HEK293 (cell line): Measurements from ENCODE around the gene ZBTB48.

Experiments
- CTCF ChIA-PET: fragments of 350-600 bp; formaldehyde crosslinking; extraction: SDS; loops from one replicate; lab custom pipeline; 2021; ENCODE audit warnings: antibody characterized with exemption; lab: Yijun Ruan, JAX
- POLR2A ChIA-PET: fragments of 300-600 bp; formaldehyde crosslinking; extraction: SDS; loops from one replicate; lab custom pipeline; 2020; ENCODE audit warnings: antibody characterized with exemption, inconsistent platforms; lab: Yijun Ruan, JAX
- H3K27ac ChIP-seq: fragments of 200-500 bp; sonication (Bioruptor generic); 2 replicates; pipeline ENCODE4 v1.5.1; 2014; ENCODE audit warnings: low read depth, low read length, control low read depth, inconsistent platforms; ENCODE audit errors: extremely low read depth
- H3K36me3 ChIP-seq, 2 experiments: fragments of 200-500 bp in 1 of 2; sonication (Bioruptor generic) in 1 of 2; 1 replicate in 1 of 2; 2 replicates in 1 of 2; pipeline ENCODE4 v1.5.1; 2014 to 2017; ENCODE audit warnings: inconsistent platforms in 2 of 2, low read length in 2 of 2; ENCODE audit not compliant: control insufficient read depth in 2 of 2, insufficient read depth in 1 of 2
- H3K4me1 ChIP-seq: fragments of 200-500 bp; sonication (Bioruptor generic); 2 replicates; pipeline ENCODE4 v1.5.1; 2014; ENCODE audit warnings: mild to moderate bottlenecking, low read length, inconsistent platforms; ENCODE audit not compliant: control insufficient read depth, insufficient read depth
- H3K4me3 ChIP-seq: 2 replicates; pipeline ENCODE4 v1.5.1; 2011; ENCODE audit warnings: low read depth, mild to moderate bottlenecking, control low read depth, low read length, moderate library complexity
- H3K9me3 ChIP-seq: fragments of 200-500 bp; sonication (Bioruptor generic); 2 replicates; pipeline ENCODE4 v1.5.1; 2014; ENCODE audit warnings: low read depth, low read length, inconsistent platforms; ENCODE audit not compliant: control insufficient read depth, insufficient read depth
- EGR2 ChIP-seq: fragments of 450-650 bp; formaldehyde crosslinking; IDR thresholded peaks from 2 replicates; pipeline ENCODE4 v1.5.1; 2016; ENCODE audit warnings: low read depth, missing biosample characterization, missing genetic modification characterization
- GLIS1 ChIP-seq: fragments of 450-650 bp; formaldehyde crosslinking; IDR thresholded peaks from 2 replicates; pipeline ENCODE4 v1.5.1; 2016; ENCODE audit warnings: missing biosample characterization, missing genetic modification characterization
- GLIS2 ChIP-seq: fragments of 450-650 bp; formaldehyde crosslinking; IDR thresholded peaks from 2 replicates; pipeline ENCODE4 v1.5.1; 2016; ENCODE audit warnings: missing biosample characterization, missing genetic modification characterization
- HOXC10 ChIP-seq: sonication (generic); formaldehyde crosslinking; IDR thresholded peaks from 2 replicates; pipeline ENCODE4 v1.8.1; 2023; ENCODE audit warnings: mild to moderate bottlenecking, missing genetic modification reagents
- KLF9 ChIP-seq: fragments of 450-650 bp; formaldehyde crosslinking; IDR thresholded peaks from 2 replicates; pipeline ENCODE4 v1.5.1; 2016; ENCODE audit warnings: missing biosample characterization, missing genetic modification characterization, low read depth
- ZFHX2 ChIP-seq: fragments of 450-650 bp; formaldehyde crosslinking; conservative IDR thresholded peaks from 2 replicates; pipeline ENCODE4 v1.5.1; 2016; ENCODE audit warnings: missing biosample characterization, missing genetic modification characterization
- ZFP3 ChIP-seq: fragments of 450-650 bp; formaldehyde crosslinking; IDR thresholded peaks from 2 replicates; pipeline ENCODE4 v1.5.1; 2016; ENCODE audit warnings: low read depth, missing biosample characterization, missing genetic modification characterization
- ZNF10 ChIP-seq: fragments of 450-650 bp; formaldehyde crosslinking; IDR thresholded peaks from 2 replicates; pipeline ENCODE4 v1.5.1; 2017; ENCODE audit warnings: missing biosample characterization, missing genetic modification characterization
- ZNF112 ChIP-seq: fragments of 450-650 bp; formaldehyde crosslinking; IDR thresholded peaks from 2 replicates; pipeline ENCODE4 v1.5.0; 2017; ENCODE audit warnings: missing biosample characterization, missing genetic modification characterization
- ZNF138 ChIP-seq: fragments of 450-650 bp; formaldehyde crosslinking; IDR thresholded peaks from 2 replicates; pipeline ENCODE4 v1.5.1; 2016; ENCODE audit warnings: missing biosample characterization, missing genetic modification characterization, borderline replicate concordance
- ZNF473 ChIP-seq: fragments of 450-650 bp; formaldehyde crosslinking; IDR thresholded peaks from 2 replicates; pipeline ENCODE4 v1.5.1; 2017; ENCODE audit warnings: missing biosample characterization, missing genetic modification characterization
- ZNF621 ChIP-seq: fragments of 450-650 bp; formaldehyde crosslinking; IDR thresholded peaks from 2 replicates; pipeline ENCODE4 v1.5.1; 2017; ENCODE audit warnings: missing biosample characterization, missing genetic modification characterization
- TF ChIP-seq, protein P1 (sequence below): sonication (generic); formaldehyde crosslinking; IDR thresholded peaks from 2 replicates; pipeline ENCODE4 v1.8.1; 2022; ENCODE audit warnings: mild to moderate bottlenecking, moderate library complexity, missing genetic modification reagents
- TF ChIP-seq, protein P2 (sequence below): fragments of 450-650 bp; formaldehyde crosslinking; IDR thresholded peaks from 2 replicates; pipeline ENCODE4 v1.5.1; 2016; ENCODE audit warnings: missing biosample characterization, missing genetic modification characterization

Gene ZBTB48

DNA sequence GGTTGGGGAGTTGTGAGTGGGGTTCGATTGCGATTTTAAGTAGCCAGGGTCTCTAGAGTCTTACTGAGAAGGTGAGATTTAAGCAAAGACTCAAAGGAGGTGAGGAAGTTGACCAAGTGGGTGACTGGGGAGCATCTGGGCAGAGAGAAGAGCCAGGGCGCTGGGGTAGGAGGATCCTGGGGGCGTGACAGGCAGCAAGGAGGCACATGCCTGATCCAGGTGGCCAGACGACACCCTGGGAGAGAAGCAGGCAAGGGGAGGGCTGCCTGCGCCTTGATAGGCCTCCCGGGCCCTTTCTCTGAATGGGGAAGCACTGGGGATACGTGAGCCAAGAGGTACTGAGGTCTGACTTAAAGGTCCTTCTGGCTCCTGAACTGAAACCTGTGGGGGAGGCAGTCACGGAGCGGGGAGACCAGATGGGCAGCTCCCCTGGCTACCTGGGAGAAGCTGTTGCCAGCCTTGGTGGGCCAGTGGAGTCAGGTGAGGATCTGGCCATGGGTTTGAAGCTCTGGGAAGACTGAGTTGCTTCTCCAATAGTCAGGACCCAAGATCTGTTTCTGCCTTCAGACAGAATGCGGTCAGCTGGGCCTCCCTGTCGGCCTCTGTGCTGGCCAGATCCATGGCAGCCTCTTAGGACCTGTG is 5.4 kb downstream of the ZBTB48 start:
- POLR2A ChIA-PET, result interaction anchor here (1.0 kb wide), 1 partner anchor 12 kb away, joined by 3 read pairs; no protein-coding TSS in a partner anchor
- peaks cover 7% of the 10 kb centered on the region for H3K4me1 ChIP-seq
- no peak overlapping the region for H3K27ac ChIP-seq
- peaks cover 0 to 77% of the 10 kb centered on the region in 2 experiments; a peak in 1 of 3 replicates for H3K36me3 ChIP-seq
- TF ChIP-seq, protein P1, sequence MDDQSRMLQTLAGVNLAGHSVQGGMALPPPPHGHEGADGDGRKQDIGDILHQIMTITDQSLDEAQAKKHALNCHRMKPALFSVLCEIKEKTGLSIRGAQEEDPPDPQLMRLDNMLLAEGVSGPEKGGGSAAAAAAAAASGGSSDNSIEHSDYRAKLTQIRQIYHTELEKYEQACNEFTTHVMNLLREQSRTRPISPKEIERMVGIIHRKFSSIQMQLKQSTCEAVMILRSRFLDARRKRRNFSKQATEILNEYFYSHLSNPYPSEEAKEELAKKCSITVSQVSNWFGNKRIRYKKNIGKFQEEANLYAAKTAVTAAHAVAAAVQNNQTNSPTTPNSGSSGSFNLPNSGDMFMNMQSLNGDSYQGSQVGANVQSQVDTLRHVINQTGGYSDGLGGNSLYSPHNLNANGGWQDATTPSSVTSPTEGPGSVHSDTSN, result no peak
- no peak for TF ChIP-seq ZFHX2 (tag by site-specific recombination)
- TF ChIP-seq EGR2 (tag by site-specific recombination), result 0 out of 2 replicates have a peak, but pooled peaks have one; percentile 25
- 0 out of 2 replicates have a peak, but pooled peaks have one; percentile 20 for TF ChIP-seq KLF9
- peak; percentile 90 for TF ChIP-seq GLIS1 (tag by site-specific recombination)
- no peak overlapping the region for H3K4me3 ChIP-seq
- CTCF ChIA-PET, result interaction anchor here (0.7 kb wide), 1 partner anchor 18 kb away, joined by 3 read pairs; the partner anchor contains the start of gene KLHL21
- no peaks in the 10 kb centered on the region for H3K9me3 ChIP-seq

GRCh38 chr1:6585841-6586240 is 6.0 kb downstream of the ZBTB48 start:
- CTCF ChIA-PET, result interaction anchor here (0.7 to 1.1 kb wide), 2 partner anchors 17 to 49 kb away, joined by 3 read pairs; partner anchors contain the start of gene KLHL21
- H3K27ac ChIP-seq, result no peak overlapping the region
- H3K4me1 ChIP-seq, result peaks cover 3% of the 10 kb centered on the region

DNA sequence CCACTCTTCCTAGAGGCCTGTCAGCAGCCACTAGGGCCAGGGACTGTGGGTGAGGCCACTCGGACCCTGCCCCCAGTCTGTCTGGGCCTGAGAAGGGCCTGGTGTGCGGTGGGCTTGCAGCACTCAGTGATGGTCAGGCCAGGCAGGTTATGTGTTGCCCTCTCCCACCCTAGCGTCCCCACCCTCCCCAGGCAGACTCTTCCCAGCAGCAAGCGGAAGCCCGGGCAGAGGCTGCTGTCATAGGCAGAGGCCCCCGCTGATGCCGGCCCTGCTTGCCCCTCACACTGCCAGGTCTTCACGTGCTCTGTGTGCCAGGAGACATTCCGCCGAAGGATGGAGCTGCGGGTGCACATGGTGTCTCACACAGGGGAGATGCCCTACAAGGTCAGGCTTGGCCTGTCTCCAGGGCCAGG is 6.6 kb downstream of the ZBTB48 start:
- CTCF ChIA-PET, result interaction anchor here (1.0 to 1.1 kb wide), 2 partner anchors 32 to 48 kb away, joined by 3 to 4 read pairs; partner anchors contain the start of genes NOL9 and TAS1R1
- H3K36me3 ChIP-seq, result peaks cover 0 to 85% of the 10 kb centered on the region in 2 experiments; a peak in 1 of 3 replicates

More at GRCh38 chr1:6585841-6586240, 6.0 kb downstream of the ZBTB48 start:
- no peaks in the 10 kb centered on the region for H3K9me3 ChIP-seq
- H3K36me3 ChIP-seq, result peaks cover 0 to 83% of the 10 kb centered on the region in 2 experiments; a peak in 1 of 3 replicates
- TF ChIP-seq ZFP3 (tag by site-specific recombination) (no peak), ZNF138 (tag by site-specific recombination) (no peak), HOXC10 (CRISPR knock-in tag) (no peak), ZNF473 (tag by site-specific recombination) (no peak), EGR2 (tag by site-specific recombination) (no peak), ZNF112 (no peak)
- POLR2A ChIA-PET, result interaction anchor here (1.0 kb wide), 1 partner anchor 12 kb away, joined by 3 read pairs; no protein-coding TSS in a partner anchor
- no peak overlapping the region for H3K4me3 ChIP-seq

More for the DNA sequence above, 6.6 kb downstream of the ZBTB48 start:
- H3K4me1 ChIP-seq, result no peaks in the 10 kb centered on the region
- POLR2A ChIA-PET, result no interaction called here
- no peak overlapping the region for H3K27ac ChIP-seq
- no peak overlapping the region for H3K4me3 ChIP-seq
- TF ChIP-seq, protein P2, sequence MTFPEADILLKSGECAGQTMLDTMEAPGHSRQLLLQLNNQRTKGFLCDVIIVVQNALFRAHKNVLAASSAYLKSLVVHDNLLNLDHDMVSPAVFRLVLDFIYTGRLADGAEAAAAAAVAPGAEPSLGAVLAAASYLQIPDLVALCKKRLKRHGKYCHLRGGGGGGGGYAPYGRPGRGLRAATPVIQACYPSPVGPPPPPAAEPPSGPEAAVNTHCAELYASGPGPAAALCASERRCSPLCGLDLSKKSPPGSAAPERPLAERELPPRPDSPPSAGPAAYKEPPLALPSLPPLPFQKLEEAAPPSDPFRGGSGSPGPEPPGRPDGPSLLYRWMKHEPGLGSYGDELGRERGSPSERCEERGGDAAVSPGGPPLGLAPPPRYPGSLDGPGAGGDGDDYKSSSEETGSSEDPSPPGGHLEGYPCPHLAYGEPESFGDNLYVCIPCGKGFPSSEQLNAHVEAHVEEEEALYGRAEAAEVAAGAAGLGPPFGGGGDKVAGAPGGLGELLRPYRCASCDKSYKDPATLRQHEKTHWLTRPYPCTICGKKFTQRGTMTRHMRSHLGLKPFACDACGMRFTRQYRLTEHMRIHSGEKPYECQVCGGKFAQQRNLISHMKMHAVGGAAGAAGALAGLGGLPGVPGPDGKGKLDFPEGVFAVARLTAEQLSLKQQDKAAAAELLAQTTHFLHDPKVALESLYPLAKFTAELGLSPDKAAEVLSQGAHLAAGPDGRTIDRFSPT (tag by site-specific recombination), result no peak
- TF ChIP-seq ZNF10 (tag by site-specific recombination) (no peak), ZNF621 (tag by site-specific recombination) (no peak), GLIS2 (tag by site-specific recombination) (peak; percentile 52)
- H3K9me3 ChIP-seq, result no peaks in the 10 kb centered on the region
